ENCODE data around the gene CST11.
"Not testable (repeated sequence)": the region's sequence is repeated elsewhere in the genome, so short reads cannot be mapped to it uniquely, and the experiment has no call there.

The CST11 gene

DNA sequence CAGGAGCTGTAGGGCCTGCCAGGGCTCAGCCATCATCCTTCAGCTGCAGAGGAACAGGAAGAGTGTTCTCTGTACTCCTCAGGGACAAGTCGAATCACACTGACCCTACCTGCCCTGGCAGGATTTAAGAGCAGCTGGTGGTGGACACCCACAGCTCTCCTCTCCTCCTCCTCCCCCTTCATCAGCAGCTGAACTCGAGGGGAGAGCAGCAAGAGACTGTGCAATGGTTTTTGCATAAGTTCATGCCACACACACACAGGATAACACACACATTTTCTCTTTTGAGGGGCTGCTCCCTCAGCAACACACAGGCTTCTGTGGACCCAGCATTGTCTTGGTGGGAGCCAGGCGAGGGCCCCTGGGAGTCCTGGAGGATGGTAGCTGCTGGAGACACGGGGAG lies at the start of gene CST11:
TSS of gene CST11 (minus strand) at position 101 of the 400 bp plus-strand sequence. CDS start at position 36, 65 bp downstream.
- DNase-seq: no peak

- no peak for DNase-seq
These were observed 49.2 kb upstream of the CST11 start for GRCh38 chr20:23501926-23502325.

- no peak for DNase-seq
These were observed 44.9 kb upstream of the CST11 start for GRCh38 chr20:23497536-23497935.

GRCh38 chr20:23493172-23493772 lies 40.6 kb upstream of the CST11 start:
- no peak for DNase-seq

GRCh38 chr20:23492292-23492691 lies 39.6 kb upstream of the CST11 start:
- DNase-seq: no peak

GRCh38 chr20:23490817-23491216 lies 38.1 kb upstream of the CST11 start, which contains the start of gene CST8:
Gene CST8, plus strand, starts transcription at chr20:23491117. Its CDS starts 551 bp downstream, at chr20:23491668.
- no peak for DNase-seq

- DNase-seq: no peak
These were observed 36.3 kb upstream of the CST11 start for GRCh38 chr20:23488996-23489395.

DNA sequence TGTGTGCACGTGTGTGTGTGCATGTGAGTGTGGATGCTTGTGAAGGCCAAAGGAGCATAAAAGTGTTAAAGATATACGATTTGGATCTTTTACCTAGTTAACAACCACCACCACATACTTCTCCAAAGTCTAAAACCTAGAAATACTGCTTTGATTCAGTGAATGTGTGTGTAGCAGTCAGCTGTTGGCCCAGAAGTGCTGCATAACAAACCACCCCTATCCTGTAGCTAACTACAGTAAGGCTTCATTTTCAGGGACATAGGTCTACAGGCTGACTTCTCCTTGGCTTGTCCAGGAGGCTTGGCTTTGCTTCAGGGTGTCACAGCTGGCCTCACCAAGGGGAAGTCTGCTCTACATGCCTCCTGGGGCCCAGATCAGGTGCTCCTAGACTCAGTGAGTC lies 35.8 kb upstream of the CST11 start:
- DNase-seq: no peak

DNA sequence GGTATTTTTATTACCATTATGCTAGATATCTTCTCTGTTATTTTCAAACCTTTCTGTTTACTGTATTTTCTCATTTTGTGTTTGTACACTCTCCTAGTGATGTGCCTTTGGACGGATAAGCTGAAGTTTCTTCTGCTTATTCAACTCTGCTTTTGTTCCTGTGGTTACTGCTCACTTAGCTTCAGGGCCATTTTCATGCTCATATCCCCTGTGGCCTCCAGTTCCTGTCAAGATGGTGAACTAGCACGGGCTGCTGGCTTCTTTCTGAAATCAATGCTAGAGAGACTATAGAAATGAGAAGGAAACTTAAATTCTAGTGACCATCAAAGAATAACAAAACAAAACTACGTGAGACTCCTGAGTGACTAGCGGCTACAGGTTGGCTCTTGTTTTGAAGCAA lies 31.4 kb upstream of the CST11 start:
- DNase-seq: no peak

DNA sequence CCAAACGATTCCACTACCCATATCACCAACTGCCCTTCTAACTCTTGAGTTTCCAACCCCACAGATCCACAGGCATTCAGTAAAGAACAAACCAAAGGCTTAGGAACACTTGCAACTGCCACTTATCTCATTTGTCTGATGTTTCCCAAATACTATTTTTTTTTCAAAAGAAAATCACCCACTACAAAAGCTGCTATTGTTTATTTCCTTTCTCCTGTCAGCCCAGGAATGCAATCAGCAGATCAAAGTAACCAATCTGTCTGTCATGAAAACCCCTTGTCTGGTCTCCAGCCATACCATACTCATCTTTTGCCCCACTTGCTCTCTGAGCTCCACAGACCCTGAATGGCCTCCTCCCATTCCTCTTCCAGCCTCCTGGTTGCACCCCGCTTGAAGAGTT lies 29.5 kb upstream of the CST11 start:
- no peak for DNase-seq

- DNase-seq: no peak
These were observed 26.4 kb upstream of the CST11 start for GRCh38 chr20:23479043-23479442.

GRCh38 chr20:23477223-23477622 lies 24.5 kb upstream of the CST11 start:
- DNase-seq: no peak

GRCh38 chr20:23476015-23476754 lies 23.5 kb upstream of the CST11 start:
- no peak for DNase-seq

- no peak for DNase-seq
These were observed 22.7 kb upstream of the CST11 start for GRCh38 chr20:23475395-23475794.

- not testable (repeated sequence) for DNase-seq
These were observed 20.6 kb upstream of the CST11 start for GRCh38 chr20:23473293-23473692.

DNA sequence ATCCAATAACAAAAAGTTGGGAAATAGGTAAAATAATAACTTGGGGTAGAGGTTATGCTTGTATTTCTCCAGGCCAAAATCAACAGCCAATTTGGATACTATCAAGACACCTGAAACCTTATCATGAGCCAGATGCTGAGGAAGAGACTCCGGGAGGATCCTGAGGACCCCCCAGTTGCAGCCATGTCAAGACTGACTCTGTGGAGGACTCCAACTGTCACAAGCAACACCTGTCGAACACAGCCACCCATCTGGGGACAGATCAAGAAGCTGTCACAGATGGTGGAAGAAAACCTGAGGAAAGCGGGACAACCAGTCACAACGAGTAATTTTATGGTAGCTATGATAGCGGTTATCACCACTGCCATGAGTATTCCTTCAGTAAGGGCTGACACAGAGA lies 19.6 kb upstream of the CST11 start:
- not testable (repeated sequence) for DNase-seq

DNA sequence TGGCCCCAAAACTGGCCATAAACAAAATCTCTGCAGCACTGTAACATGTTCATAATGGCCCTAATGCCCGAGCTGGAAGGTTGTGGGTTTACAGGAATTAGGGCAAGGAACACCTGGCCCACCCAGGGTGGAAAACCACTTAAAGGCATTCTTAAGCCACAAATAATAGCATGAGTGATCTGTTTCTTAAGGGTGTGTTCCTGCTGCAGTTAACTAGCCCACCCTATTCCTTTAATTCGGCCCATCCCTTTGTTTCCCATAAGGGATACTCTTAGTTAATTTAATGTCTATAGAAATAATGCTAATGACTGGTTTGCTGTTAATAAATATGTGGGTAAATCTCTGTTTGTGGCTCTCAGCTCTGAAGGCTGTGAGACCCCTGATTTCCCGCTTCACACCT lies 14.3 kb upstream of the CST11 start:
- DNase-seq: not testable (repeated sequence)

DNA sequence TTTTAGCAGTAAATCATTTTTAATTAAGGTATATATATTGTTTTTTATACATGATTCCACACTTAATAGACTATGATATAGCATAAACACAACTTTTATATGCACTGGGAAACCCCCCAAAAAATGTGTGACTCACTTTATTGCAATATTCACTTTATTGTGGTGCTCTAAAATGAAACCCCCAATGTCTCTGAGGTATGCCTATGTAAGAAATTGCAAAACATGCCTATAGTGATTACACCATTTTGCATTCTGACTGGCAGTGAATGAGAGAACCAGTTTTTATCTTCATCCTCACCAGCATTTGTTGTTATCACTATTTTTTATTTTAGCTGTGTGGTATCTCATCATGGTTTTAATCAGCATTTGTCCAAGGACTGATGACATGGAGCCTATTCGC lies 8.5 kb upstream of the CST11 start:
- no peak for DNase-seq

DNA sequence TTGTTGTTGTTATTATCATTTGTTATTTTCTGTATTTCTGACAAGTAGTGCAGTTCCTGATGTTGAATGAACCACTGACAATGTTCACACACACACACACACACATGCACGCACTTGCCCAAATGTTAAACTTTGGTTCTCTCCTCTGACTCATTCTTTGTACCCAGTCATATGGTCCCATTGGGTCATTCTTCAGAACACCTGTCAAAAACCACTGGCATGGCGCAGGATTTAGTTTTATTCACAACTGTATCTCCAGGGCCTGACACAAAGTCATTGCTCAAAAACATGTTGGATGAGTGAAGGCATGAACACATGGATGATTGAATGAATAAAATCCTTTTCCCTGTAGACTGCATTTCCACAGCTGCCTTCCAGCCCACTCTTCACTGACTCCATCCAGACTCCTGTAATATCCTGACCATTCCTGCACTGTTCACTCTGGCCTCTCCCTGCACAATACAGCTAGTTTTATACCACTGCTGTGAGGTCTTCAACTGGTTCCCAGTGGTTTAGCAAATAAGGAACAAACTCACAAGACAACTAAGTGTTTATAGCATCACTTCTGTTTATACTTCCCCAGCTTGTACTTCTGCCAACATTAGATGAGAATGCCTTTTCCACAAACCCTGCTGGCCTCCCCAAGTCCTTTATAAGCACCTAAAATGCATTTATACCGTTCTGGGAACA lies 6.9 kb upstream of the CST11 start:
- no peak for DNase-seq

DNA sequence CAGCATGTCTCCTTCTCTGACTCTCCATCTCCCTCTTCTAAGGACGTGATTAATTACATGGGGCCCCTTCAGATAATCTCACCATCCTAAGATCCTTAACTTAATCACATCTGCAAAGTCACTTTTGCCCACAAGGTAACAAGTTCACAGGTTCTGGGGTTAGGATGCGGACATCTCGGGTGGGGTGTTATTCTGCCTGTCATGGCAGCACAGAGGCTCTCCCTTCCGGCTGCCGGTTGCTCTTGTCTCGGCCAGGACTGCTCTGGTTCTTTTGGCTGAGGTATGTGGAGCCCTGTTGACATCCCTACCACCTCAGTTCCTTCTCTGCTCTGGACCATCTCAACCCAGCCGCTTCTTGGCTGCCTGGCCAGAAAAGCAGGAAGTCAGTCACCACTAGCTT lies 4.2 kb upstream of the CST11 start:
- DNase-seq: no peak

DNA sequence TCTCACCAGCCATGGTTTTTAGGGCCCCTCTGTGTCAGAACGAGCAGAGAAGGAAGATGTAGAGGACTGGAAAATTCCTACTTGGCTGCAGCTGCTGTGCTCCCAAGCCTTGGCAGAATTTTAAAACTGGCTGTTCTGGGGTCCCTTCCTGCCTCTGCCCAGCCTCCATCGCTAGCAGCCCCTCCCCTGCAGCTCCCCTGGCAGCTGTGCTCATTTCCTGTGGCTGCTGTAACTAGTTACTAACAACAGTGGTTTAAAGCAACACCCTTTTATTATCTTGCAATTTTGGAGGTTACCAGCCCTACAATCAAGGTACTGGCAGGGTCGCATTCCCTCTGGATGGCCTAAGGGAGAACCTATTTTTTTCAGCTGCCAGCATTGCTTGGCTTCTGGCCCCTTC lies 3.7 kb upstream of the CST11 start:
- DNase-seq: no peak

DNA sequence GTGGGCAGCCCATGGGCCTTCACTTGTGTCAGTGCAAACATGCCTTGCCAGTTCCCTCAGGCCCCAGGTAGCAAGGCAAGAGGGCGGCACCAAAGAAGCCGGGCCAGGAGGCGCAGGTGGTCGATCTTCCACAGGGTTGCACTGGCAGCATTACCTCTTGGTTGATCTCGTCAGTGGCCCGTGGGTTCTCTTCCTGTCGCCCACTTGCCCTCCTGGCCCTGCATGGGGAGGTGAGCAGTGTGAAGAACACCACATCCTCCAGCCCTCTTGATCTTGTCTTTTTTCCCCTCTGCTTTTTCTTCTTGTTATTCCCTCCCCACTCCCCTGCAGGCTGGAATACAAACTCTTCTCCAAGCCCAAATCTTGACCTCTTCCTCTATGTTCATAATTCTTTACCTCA lies 3.0 kb upstream of the CST11 start:
- no peak for DNase-seq

DNA sequence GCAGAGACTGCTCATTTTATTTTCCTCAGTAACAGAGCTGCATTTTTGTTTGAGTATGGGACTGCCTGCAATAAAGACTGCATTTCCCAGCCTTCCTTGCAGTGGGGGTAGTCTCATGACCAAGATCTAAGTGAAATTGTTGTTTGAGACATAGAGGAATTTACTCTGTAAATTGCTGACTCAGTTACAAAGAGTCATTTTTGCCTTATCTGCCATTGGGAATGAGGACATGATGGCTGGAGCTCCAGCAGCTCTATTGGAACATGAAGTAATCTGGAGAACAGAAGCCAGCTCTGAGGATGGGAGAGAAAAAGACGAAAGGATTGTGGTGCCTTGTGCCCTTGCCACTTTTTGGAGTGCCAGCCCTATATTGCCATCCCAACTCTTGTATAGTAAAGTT lies 2.1 kb upstream of the CST11 start:
- DNase-seq: no peak

Data from activated CD4-positive, CD25-positive, alpha-beta regulatory T cell treated with anti-CD3 and anti-CD28 coated beads, Interleukin-2, amount 50 U/mL, for 72 hours (primary cell).